HG02571 (cell line): ENCODE measurements around the gene GRID1.
"Not testable (repeated sequence)": the region's sequence is repeated elsewhere in the genome, so short reads cannot be mapped to it uniquely, and the experiment has no call there.

Experiments used
- ATAC-seq: cut with Tn5 transposase; IDR thresholded peaks from one replicate; pipeline ENCODE4 v1.9.1; 2021; ENCODE audit warnings: mild to moderate bottlenecking, moderate library complexity; ENCODE audit not compliant: unreplicated experiment

GRID1 gene

GRCh38 chr10:86102031-86102430, 264.6 kb downstream of the GRID1 start:
- ATAC-seq: no peak

GRCh38 chr10:86100581-86101061, 266.0 kb downstream of the GRID1 start:
- no peak for ATAC-seq

- no peak for ATAC-seq
Measured at GRCh38 chr10:86099542-86100334, 266.9 kb downstream of the GRID1 start.

- ATAC-seq: no peak
Measured at GRCh38 chr10:86098187-86098881, 268.3 kb downstream of the GRID1 start.

GRCh38 chr10:86095061-86095460, 271.5 kb downstream of the GRID1 start:
- ATAC-seq: not testable (repeated sequence)

GRCh38 chr10:86092311-86092710, 274.3 kb downstream of the GRID1 start:
- not testable (repeated sequence) for ATAC-seq

- no peak for ATAC-seq
Measured at GRCh38 chr10:86091216-86091615, 275.4 kb downstream of the GRID1 start.

- ATAC-seq: no peak
Measured at GRCh38 chr10:86090807-86091206, 275.8 kb downstream of the GRID1 start.

GRCh38 chr10:86087716-86088115, 278.9 kb downstream of the GRID1 start:
- ATAC-seq: no peak

- no peak for ATAC-seq
Measured at GRCh38 chr10:86086418-86086817, 280.2 kb downstream of the GRID1 start.

GRCh38 chr10:86085686-86086085, 280.9 kb downstream of the GRID1 start:
- ATAC-seq: no peak

GRCh38 chr10:86085136-86085535, 281.5 kb downstream of the GRID1 start:
- no peak for ATAC-seq

- no peak for ATAC-seq
Measured at GRCh38 chr10:86084585-86084984, 282.0 kb downstream of the GRID1 start.

- ATAC-seq: no peak
Measured at GRCh38 chr10:86083664-86084175, 282.9 kb downstream of the GRID1 start.

- ATAC-seq: no peak
Measured at GRCh38 chr10:86083206-86083605, 283.4 kb downstream of the GRID1 start.

- ATAC-seq: no peak
Measured at GRCh38 chr10:86082556-86082955, 284.0 kb downstream of the GRID1 start.

GRCh38 chr10:86079088-86079487, 287.5 kb downstream of the GRID1 start:
- ATAC-seq: no peak

GRCh38 chr10:86078639-86079035, 288.0 kb downstream of the GRID1 start:
- ATAC-seq: no peak

- no peak for ATAC-seq
Measured at GRCh38 chr10:86077871-86078638, 288.5 kb downstream of the GRID1 start.

GRCh38 chr10:86077271-86077670, 289.3 kb downstream of the GRID1 start:
- no peak for ATAC-seq

GRCh38 chr10:86076497-86076896, 290.1 kb downstream of the GRID1 start:
- not testable (repeated sequence) for ATAC-seq
